ENCODE data around the gene IL6. TPM values are rescaled to one million over a fixed set of nuclear protein-coding genes. Genes with fewer than 3 reads are reported as not detected.

The IL6 gene
- total and polyA plus RNA-seq, 10 of the 15 experiments (the other 5 are each of a cell fraction or from before 2014, with no cell fraction given): not detected

DNA sequence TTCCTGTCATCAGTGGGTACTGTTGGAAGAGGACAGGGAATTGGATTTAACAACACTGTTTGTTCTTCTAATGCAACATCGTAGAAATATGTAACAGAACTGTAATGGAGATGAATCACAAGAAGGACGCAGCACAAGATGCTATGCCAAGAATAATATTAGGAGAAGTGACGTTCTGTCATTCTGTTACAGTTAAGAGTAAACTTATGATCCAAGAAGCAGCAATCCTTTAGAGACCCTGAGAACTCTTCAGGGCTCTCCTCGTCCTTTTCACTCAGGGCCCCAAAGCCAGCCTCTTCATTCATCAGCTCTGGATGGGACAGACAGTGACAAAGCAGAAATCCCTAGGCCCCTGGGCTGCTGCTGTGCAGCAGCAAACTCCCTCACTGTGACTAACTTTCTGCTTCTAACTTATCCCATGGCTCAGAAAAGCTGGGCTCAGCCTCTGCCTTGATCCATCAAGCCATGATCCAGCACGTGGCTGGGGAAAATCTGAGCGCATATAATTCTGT, 8.7 kb upstream of the IL6 start:
- in situ Hi-C loops (cut with MboI): no loop called here
- no peak overlapping the region for H3K4me3 ChIP-seq
- intact Hi-C loops (cut with micrococcal nuclease; ENCODE audit: unreplicated experiment): no loop called here
- no peak overlapping the region for H2AFZ ChIP-seq (ENCODE audit: control insufficient read depth, low read depth, low read length)
- ChIA-PET RAD21 (ENCODE audit: unreplicated experiment) (no interaction called here), CTCF (interaction anchor here (0.6 kb wide), 1 partner anchor 8 kb away, joined by 3 read pairs; no protein-coding TSS in a partner anchor), POLR2A (interaction anchor here (0.6 kb wide), 1 partner anchor 94 kb away, joined by 5 read pairs; no protein-coding TSS in a partner anchor), SMC1A (ENCODE audit: uncharacterized antibody, unreplicated experiment) (interaction anchor here (1.0 to 1.4 kb wide), 3 partner anchors 10 to 337 kb away, joined by 3 to 6 read pairs (median 3); no protein-coding TSS in a partner anchor)
- H3K27ac ChIP-seq (ENCODE audit: control insufficient read depth, insufficient read depth): no peak overlapping the region
- BruUV-seq (replicated peaks): no TSS peak
- DNase-seq (ENCODE audit: low read depth, low spot score) (no peak), ATAC-seq (no peak), FAIRE-seq (no peak)
- peaks cover 4% of the 10 kb centered on the region; the same call in 1 of the 2 replicates for H3K4me1 ChIP-seq (ENCODE audit: control insufficient read depth, insufficient read depth, low read length)
- no peak overlapping the region for H3K9ac ChIP-seq (ENCODE audit: control insufficient read depth, insufficient read depth, low read length)
- no peaks in the 10 kb centered on the region for H3K36me3 ChIP-seq (ENCODE audit: control insufficient read depth in 2 of 2, insufficient read depth in 2 of 2, low read length in 1 of 2)
- TF ChIP-seq FOXK2 (IDR thresholded peaks at IDR 0.05): no peak
- TF ChIP-seq, protein P1, sequence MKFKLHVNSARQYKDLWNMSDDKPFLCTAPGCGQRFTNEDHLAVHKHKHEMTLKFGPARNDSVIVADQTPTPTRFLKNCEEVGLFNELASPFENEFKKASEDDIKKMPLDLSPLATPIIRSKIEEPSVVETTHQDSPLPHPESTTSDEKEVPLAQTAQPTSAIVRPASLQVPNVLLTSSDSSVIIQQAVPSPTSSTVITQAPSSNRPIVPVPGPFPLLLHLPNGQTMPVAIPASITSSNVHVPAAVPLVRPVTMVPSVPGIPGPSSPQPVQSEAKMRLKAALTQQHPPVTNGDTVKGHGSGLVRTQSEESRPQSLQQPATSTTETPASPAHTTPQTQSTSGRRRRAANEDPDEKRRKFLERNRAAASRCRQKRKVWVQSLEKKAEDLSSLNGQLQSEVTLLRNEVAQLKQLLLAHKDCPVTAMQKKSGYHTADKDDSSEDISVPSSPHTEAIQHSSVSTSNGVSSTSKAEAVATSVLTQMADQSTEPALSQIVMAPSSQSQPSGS (IDR thresholded peaks at IDR 0.05; ENCODE audit: low read length): no peak
- no peak for TF ChIP-seq TCF7 (IDR thresholded peaks at IDR 0.05; ENCODE audit: borderline replicate concordance)
- TF ChIP-seq ASH2L (IDR thresholded peaks at IDR 0.05; ENCODE audit: borderline replicate concordance, low read depth): no peak
- no peak for TF ChIP-seq ZNF384 (IDR thresholded peaks at IDR 0.05; ENCODE audit: borderline replicate concordance, low read depth, low read length)
- TF ChIP-seq SMARCA5 (IDR thresholded peaks at IDR 0.05): no peak
- no peak for TF ChIP-seq NFIC (IDR thresholded peaks at IDR 0.05; ENCODE audit: low read depth, low read length)
- no peak for TF ChIP-seq JUNB (IDR thresholded peaks at IDR 0.05)
- TF ChIP-seq ZNF622 (IDR thresholded peaks at IDR 0.05): no peak
- TF ChIP-seq CREB1 (IDR thresholded peaks at IDR 0.05; ENCODE audit: low read depth): no peak
- no peak for TF ChIP-seq ZBED1 (IDR thresholded peaks at IDR 0.05; ENCODE audit: borderline replicate concordance)
- TF ChIP-seq, protein P2, sequence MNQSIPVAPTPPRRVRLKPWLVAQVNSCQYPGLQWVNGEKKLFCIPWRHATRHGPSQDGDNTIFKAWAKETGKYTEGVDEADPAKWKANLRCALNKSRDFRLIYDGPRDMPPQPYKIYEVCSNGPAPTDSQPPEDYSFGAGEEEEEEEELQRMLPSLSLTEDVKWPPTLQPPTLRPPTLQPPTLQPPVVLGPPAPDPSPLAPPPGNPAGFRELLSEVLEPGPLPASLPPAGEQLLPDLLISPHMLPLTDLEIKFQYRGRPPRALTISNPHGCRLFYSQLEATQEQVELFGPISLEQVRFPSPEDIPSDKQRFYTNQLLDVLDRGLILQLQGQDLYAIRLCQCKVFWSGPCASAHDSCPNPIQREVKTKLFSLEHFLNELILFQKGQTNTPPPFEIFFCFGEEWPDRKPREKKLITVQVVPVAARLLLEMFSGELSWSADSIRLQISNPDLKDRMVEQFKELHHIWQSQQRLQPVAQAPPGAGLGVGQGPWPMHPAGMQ (IDR thresholded peaks at IDR 0.05; ENCODE audit: borderline replicate concordance): no peak
- TF ChIP-seq, protein P3, sequence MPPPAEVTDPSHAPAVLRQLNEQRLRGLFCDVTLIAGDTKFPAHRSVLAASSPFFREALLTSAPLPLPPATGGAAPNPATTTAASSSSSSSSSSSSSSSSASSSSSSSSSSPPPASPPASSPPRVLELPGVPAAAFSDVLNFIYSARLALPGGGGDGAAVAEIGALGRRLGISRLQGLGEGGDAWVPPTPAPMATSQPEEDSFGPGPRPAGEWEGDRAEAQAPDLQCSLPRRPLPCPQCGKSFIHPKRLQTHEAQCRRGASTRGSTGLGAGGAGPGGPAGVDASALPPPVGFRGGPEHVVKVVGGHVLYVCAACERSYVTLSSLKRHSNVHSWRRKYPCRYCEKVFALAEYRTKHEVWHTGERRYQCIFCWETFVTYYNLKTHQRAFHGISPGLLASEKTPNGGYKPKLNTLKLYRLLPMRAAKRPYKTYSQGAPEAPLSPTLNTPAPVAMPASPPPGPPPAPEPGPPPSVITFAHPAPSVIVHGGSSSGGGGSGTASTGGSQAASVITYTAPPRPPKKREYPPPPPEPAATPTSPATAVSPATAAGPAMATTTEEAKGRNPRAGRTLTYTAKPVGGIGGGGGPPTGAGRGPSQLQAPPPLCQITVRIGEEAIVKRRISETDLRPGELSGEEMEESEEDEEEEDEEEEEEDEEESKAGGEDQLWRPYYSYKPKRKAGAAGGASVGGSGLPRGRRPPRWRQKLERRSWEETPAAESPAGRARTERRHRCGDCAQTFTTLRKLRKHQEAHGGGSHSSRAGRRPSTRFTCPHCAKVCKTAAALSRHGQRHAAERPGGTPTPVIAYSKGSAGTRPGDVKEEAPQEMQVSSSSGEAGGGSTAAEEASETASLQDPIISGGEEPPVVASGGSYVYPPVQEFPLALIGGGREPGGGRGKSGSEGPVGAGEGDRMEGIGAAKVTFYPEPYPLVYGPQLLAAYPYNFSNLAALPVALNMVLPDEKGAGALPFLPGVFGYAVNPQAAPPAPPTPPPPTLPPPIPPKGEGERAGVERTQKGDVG (CRISPR knock-in tag; IDR thresholded peaks at IDR 0.05): no peak
- TF ChIP-seq, protein P4, sequence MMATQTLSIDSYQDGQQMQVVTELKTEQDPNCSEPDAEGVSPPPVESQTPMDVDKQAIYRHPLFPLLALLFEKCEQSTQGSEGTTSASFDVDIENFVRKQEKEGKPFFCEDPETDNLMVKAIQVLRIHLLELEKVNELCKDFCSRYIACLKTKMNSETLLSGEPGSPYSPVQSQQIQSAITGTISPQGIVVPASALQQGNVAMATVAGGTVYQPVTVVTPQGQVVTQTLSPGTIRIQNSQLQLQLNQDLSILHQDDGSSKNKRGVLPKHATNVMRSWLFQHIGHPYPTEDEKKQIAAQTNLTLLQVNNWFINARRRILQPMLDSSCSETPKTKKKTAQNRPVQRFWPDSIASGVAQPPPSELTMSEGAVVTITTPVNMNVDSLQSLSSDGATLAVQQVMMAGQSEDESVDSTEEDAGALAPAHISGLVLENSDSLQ (IDR thresholded peaks at IDR 0.05): no peak
- no peak for TF ChIP-seq DPF2 (IDR thresholded peaks at IDR 0.05)
- no peak for TF ChIP-seq NBN (IDR thresholded peaks at IDR 0.05)
- no peak for TF ChIP-seq NR2C1 (IDR thresholded peaks at IDR 0.05)
- TF ChIP-seq SMAD5 (IDR thresholded peaks at IDR 0.05; ENCODE audit: low read depth): no peak
- no peak for TF ChIP-seq NR2F1 (conservative IDR thresholded peaks at IDR 0.05)
- no peak for TF ChIP-seq MTA3 (IDR thresholded peaks at IDR 0.05; ENCODE audit: borderline replicate concordance, low read length)
- WGBS (ENCODE audit: insufficient coverage, insufficient replicate concordance, low lambda C conversion rate, missing lambda C conversion rate): 27% methylated on average over 6 of the region's 6 CpGs
- H3K27me3 ChIP-seq (replicated peaks in 1 of 2; ENCODE audit: control insufficient read depth in 2 of 2, insufficient read depth in 2 of 2, low read length in 1 of 2): peaks cover 0 to 3% of the 10 kb centered on the region in 2 experiments; a peak in 2 of 4 replicates
- H3K79me2 ChIP-seq (ENCODE audit: control insufficient read depth, insufficient read depth, low read length): no peaks in the 10 kb centered on the region
- H3K4me2 ChIP-seq (ENCODE audit: control insufficient read depth, insufficient read depth): no peak overlapping the region
- no peaks in the 10 kb centered on the region for H4K20me1 ChIP-seq (ENCODE audit: control insufficient read depth, insufficient read depth)
- no peaks in the 10 kb centered on the region for H3K9me3 ChIP-seq (replicated peaks; ENCODE audit: control insufficient read depth, insufficient read depth, low read length)
